NCI-H69 (cell line): Measurements from ENCODE around the gene EGFR.

Source experiments
- DNase-seq: peaks from one replicate; lab custom pipeline; 2025; lab: John Stamatoyannopoulos, UW

EGFR gene

GRCh38 chr7:55018361-55019190 is at the start of gene EGFR:
Gene EGFR, plus strand, starts transcription at chr7:55019017. Its CDS starts 261 bp downstream, at chr7:55019278.
- peak; percentile 15 for DNase-seq

- no peak for DNase-seq
Observed at GRCh38 chr7:54969208-54969967, 49.4 kb upstream of the EGFR start.

- DNase-seq: no peak
Observed at GRCh38 chr7:54972733-54973294, 46.0 kb upstream of the EGFR start.

GRCh38 chr7:54978364-54979116 is 40.3 kb upstream of the EGFR start:
- DNase-seq: no peak

- no peak for DNase-seq
Observed at GRCh38 chr7:54980521-54980920, 38.3 kb upstream of the EGFR start.

GRCh38 chr7:54981913-54982312 is 36.9 kb upstream of the EGFR start:
- no peak for DNase-seq

GRCh38 chr7:54985426-54986330 is 33.1 kb upstream of the EGFR start:
- DNase-seq: no peak

- no peak for DNase-seq
Observed at GRCh38 chr7:54986716-54987115, 32.1 kb upstream of the EGFR start.

- no peak for DNase-seq
Observed at GRCh38 chr7:54987772-54988171, 31.0 kb upstream of the EGFR start.

- DNase-seq: no peak
Observed at GRCh38 chr7:54988516-54988915, 30.3 kb upstream of the EGFR start.

- no peak for DNase-seq
Observed at GRCh38 chr7:54989453-54990225, 29.2 kb upstream of the EGFR start.

GRCh38 chr7:54991341-54991740 is 27.5 kb upstream of the EGFR start:
- no peak for DNase-seq

GRCh38 chr7:54992871-54993475 is 25.8 kb upstream of the EGFR start:
- no peak for DNase-seq

- DNase-seq: no peak
Observed at GRCh38 chr7:54995166-54995565, 23.7 kb upstream of the EGFR start.

GRCh38 chr7:54995610-54996363 is 23.0 kb upstream of the EGFR start:
- DNase-seq: no peak

- DNase-seq: no peak
Observed at GRCh38 chr7:54996391-54996790, 22.4 kb upstream of the EGFR start.

- DNase-seq: no peak
Observed at GRCh38 chr7:55004579-55004978, 14.2 kb upstream of the EGFR start.

- DNase-seq: no peak
Observed at GRCh38 chr7:55005241-55005851, 13.5 kb upstream of the EGFR start.

GRCh38 chr7:55006499-55006898 is 12.3 kb upstream of the EGFR start:
- DNase-seq: no peak
